HEK293T (cell line): ENCODE data around the gene MAS1L.
"Not testable (repeated sequence)": the region's sequence is repeated elsewhere in the genome, so short reads cannot be mapped to it uniquely, and the experiment has no call there.

Source experiments
- CTCF ChIA-PET: fragments of 350-600 bp; formaldehyde crosslinking; extraction: SDS; loops from one replicate; lab custom pipeline; 2021; ENCODE audit warnings: antibody characterized with exemption, inconsistent platforms; lab: Yijun Ruan, JAX
- POLR2A ChIA-PET: fragments of 350-600 bp; formaldehyde crosslinking; extraction: SDS; loops from one replicate; lab custom pipeline; 2020; ENCODE audit warnings: antibody characterized with exemption, inconsistent platforms; lab: Yijun Ruan, JAX
- DNase-seq: peaks from one replicate; pipeline ENCODE4 v3.0.0; 2012; ENCODE audit warnings: mixed read lengths; ENCODE audit errors: extremely low spot score
- ARNT ChIP-seq: fragments of 450-650 bp; IDR thresholded peaks from 2 replicates; pipeline ENCODE4 v1.6.1; 2017; ENCODE audit warnings: mild to moderate bottlenecking
- ELF4 ChIP-seq: fragments of 450-650 bp; IDR thresholded peaks from 2 replicates; pipeline ENCODE4 v1.6.1; 2017; ENCODE audit warnings: antibody characterized with exemption
- FOXA1 ChIP-seq: fragments of 450-650 bp; IDR thresholded peaks from 2 replicates; pipeline ENCODE4 v1.6.1; 2016; ENCODE audit warnings: mild to moderate bottlenecking
- FOXK2 ChIP-seq: fragments of 450-650 bp; IDR thresholded peaks from 2 replicates; pipeline ENCODE4 v1.6.1; 2016; ENCODE audit warnings: mild to moderate bottlenecking
- FOXM1 ChIP-seq: fragments of 450-650 bp; IDR thresholded peaks from 2 replicates; pipeline ENCODE4 v1.6.1; 2017; ENCODE audit warnings: mild to moderate bottlenecking, borderline replicate concordance
- LEF1 ChIP-seq: fragments of 450-650 bp; IDR thresholded peaks from 2 replicates; pipeline ENCODE4 v1.6.1; 2017; ENCODE audit warnings: mild to moderate bottlenecking, borderline replicate concordance
- NFRKB ChIP-seq: fragments of 450-650 bp; IDR thresholded peaks from 2 replicates; pipeline ENCODE4 v1.6.1; 2016; ENCODE audit warnings: mild to moderate bottlenecking, moderate library complexity
- SP1 ChIP-seq: fragments of 450-650 bp; IDR thresholded peaks from 2 replicates; pipeline ENCODE4 v1.6.1; 2017
- SUZ12 ChIP-seq: fragments of 450-650 bp; IDR thresholded peaks from 2 replicates; pipeline ENCODE4 v1.6.1; 2016; ENCODE audit warnings: mild to moderate bottlenecking
- ZNF384 ChIP-seq: fragments of 450-650 bp; IDR thresholded peaks from 2 replicates; pipeline ENCODE4 v1.6.1; 2016

MAS1L gene

DNA sequence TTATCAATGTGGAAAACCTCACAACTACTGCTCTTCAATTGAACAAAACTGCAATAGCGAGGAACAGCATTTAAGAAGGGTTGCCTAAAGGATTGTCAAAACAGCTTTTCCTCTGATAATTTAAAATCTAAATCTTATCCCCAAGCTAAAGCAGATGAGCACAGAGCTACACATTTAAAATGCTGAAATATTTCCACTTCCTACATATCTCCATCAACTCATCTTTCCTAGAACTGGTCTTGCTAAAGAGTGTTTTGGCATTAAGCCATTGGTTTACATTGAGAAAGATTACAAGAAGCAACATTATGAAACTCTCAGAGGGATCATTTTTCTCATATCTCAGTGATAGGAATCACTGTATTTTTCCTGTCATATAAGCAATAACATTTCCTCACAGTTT, 45.0 kb downstream of the MAS1L start:
- POLR2A ChIA-PET: no interaction called here
- no peak for DNase-seq
- TF ChIP-seq FOXA1 (no peak), FOXK2 (no peak), SP1 (no peak), ZNF384 (no peak), ELF4 (no peak), NFRKB (no peak), LEF1 (no peak), SUZ12 (no peak), FOXM1 (no peak)
- CTCF ChIA-PET: no interaction called here

DNA sequence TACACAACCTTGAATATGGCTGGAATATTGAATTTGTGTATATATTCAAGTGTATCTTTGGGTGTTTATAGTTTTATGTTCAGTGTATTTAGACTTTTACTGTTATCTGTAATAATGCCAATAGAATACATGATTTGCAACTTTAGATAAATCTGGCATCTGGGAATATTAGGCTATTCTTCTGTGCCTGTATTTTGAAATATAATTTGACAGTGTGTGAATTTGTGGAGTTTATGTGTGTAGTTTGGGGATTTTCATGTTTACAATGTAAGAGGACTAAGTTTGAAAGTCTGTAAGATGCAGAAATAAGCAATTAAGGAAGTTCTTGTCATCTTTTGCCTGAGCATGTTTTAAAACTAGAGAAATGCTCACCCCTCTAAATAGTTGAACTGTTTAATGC, 48.8 kb downstream of the MAS1L start, which contains the start of gene OR10C1:
Gene OR10C1, plus strand, starts transcription at position 301 of the 400 bp plus-strand sequence. CDS start 710 bp downstream, outside the sequence.
- ChIA-PET CTCF (no interaction called here), POLR2A (no interaction called here)
- TF ChIP-seq SUZ12: no peak
- no peak for TF ChIP-seq FOXK2
- no peak for TF ChIP-seq ARNT
- DNase-seq: no peak

DNA sequence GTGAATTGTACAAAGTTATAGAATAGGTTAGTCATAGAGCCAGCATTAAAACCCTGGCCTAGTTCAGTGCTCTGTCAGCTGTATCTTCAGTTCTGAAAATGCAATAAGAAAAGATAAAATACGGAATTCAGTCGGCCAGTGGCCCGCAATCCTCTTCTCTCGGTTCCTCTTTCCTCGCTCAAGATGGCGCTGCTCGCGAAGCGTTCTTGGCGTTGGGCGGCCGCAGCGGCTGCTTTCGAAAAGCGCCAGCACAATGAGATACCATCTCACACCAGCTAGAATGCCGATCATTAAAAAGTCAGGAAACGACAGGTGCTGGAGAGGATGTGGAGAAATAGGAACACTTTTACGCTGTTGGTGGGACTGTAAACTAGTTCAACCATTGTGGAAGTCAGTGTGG, 51.0 kb downstream of the MAS1L start:
- CTCF ChIA-PET, DNase-seq, POLR2A ChIA-PET: not testable (repeated sequence)
